ENCODE results near the gene INTS6.

Gene INTS6

GRCh38 chr13:51348069-51348967, 104.5 kb downstream of the INTS6 start:
- Histone ChIP-seq H3K27ac (ENCODE audit: low read depth, low read length) (no peak overlapping the region), H3K9me2 (replicated peaks; ENCODE audit: control insufficient read depth, low read length) (no peaks in the 10 kb centered on the region), H3K9me3 (ENCODE audit: control insufficient read depth, insufficient read depth, low read length) (no peaks in the 10 kb centered on the region), H4K20me1 (ENCODE audit: control insufficient read depth, insufficient read depth, low read depth, low read length) (no peaks in the 10 kb centered on the region), H3K36me3 (ENCODE audit: control insufficient read depth, low read length) (no peaks in the 10 kb centered on the region), H3F3A (ENCODE audit: control insufficient read depth, insufficient read depth) (no peaks in the 10 kb centered on the region), H3K79me2 (ENCODE audit: control insufficient read depth, low read length) (no peaks in the 10 kb centered on the region), H3K4me3 (ENCODE audit: low read length) (no peak overlapping the region), H3K4me2 (ENCODE audit: low read length) (no peak overlapping the region), H3K27me3 (ENCODE audit: control insufficient read depth, low read length) (no peaks in the 10 kb centered on the region), H3K4me1 (ENCODE audit: control insufficient read depth, low read length) (no peaks in the 10 kb centered on the region)
- no peak for TF ChIP-seq EZH2phosphoT487 (IDR thresholded peaks at IDR 0.05; ENCODE audit: borderline replicate concordance, low read length)
- TF ChIP-seq CTCF (IDR thresholded peaks at IDR 0.05; ENCODE audit: low read depth, low read length, poor library complexity, severe bottlenecking) = no peak

- Histone ChIP-seq H3F3A (ENCODE audit: control insufficient read depth, insufficient read depth) (no peaks in the 10 kb centered on the region), H3K9me2 (replicated peaks; ENCODE audit: control insufficient read depth, low read length) (no peaks in the 10 kb centered on the region), H3K4me2 (ENCODE audit: low read length) (no peak overlapping the region), H3K27me3 (ENCODE audit: control insufficient read depth, low read length) (no peaks in the 10 kb centered on the region), H3K27ac (ENCODE audit: low read depth, low read length) (no peak overlapping the region), H3K4me1 (ENCODE audit: control insufficient read depth, low read length) (no peaks in the 10 kb centered on the region), H3K79me2 (ENCODE audit: control insufficient read depth, low read length) (no peaks in the 10 kb centered on the region), H3K36me3 (ENCODE audit: control insufficient read depth, low read length) (no peaks in the 10 kb centered on the region), H4K20me1 (ENCODE audit: control insufficient read depth, insufficient read depth, low read depth, low read length) (no peaks in the 10 kb centered on the region), H3K9me3 (ENCODE audit: control insufficient read depth, insufficient read depth, low read length) (no peaks in the 10 kb centered on the region), H3K4me3 (ENCODE audit: low read length) (no peak overlapping the region)
- TF ChIP-seq EZH2phosphoT487 (IDR thresholded peaks at IDR 0.05; ENCODE audit: borderline replicate concordance, low read length) (no peak), CTCF (IDR thresholded peaks at IDR 0.05; ENCODE audit: low read depth, low read length, poor library complexity, severe bottlenecking) (no peak)
Measured at GRCh38 chr13:51347099-51347498, 105.7 kb downstream of the INTS6 start.

- TF ChIP-seq EZH2phosphoT487 (IDR thresholded peaks at IDR 0.05; ENCODE audit: borderline replicate concordance, low read length) (no peak), CTCF (IDR thresholded peaks at IDR 0.05; ENCODE audit: low read depth, low read length, poor library complexity, severe bottlenecking) (no peak)
Measured at GRCh38 chr13:51346397-51346796, 106.4 kb downstream of the INTS6 start.

More at GRCh38 chr13:51346397-51346796, 106.4 kb downstream of the INTS6 start:
- no peaks in the 10 kb centered on the region for H4K20me1 ChIP-seq (ENCODE audit: control insufficient read depth, insufficient read depth, low read depth, low read length)
- H3K9me3 ChIP-seq (ENCODE audit: control insufficient read depth, insufficient read depth, low read length) = no peaks in the 10 kb centered on the region
- H3K36me3 ChIP-seq (ENCODE audit: control insufficient read depth, low read length) = no peaks in the 10 kb centered on the region
- H3K4me3 ChIP-seq (ENCODE audit: low read length) = no peak overlapping the region
- no peak overlapping the region for H3K4me2 ChIP-seq (ENCODE audit: low read length)
- H3F3A ChIP-seq (ENCODE audit: control insufficient read depth, insufficient read depth) = no peaks in the 10 kb centered on the region
- H3K9me2 ChIP-seq (replicated peaks; ENCODE audit: control insufficient read depth, low read length) = no peaks in the 10 kb centered on the region
- no peaks in the 10 kb centered on the region for H3K27me3 ChIP-seq (ENCODE audit: control insufficient read depth, low read length)
- H3K27ac ChIP-seq (ENCODE audit: low read depth, low read length) = no peak overlapping the region
- H3K4me1 ChIP-seq (ENCODE audit: control insufficient read depth, low read length) = no peaks in the 10 kb centered on the region
- no peaks in the 10 kb centered on the region for H3K79me2 ChIP-seq (ENCODE audit: control insufficient read depth, low read length)
